Fibroblast of lung (primary cell): ENCODE data around the gene ADRB1.

Experiments used
- CTCF ChIP-seq, 2 donors: IDR thresholded peaks in 1 of 2; conservative IDR thresholded peaks in 1 of 2; 1 replicate in 1 of 2; 2 replicates in 1 of 2; pipeline ENCODE4 v1.5.1; 2011 to 2012; ENCODE audit warnings: low read length in 2 of 2, control low read depth in 1 of 2, inconsistent platforms in 1 of 2, low read depth in 1 of 2, mild to moderate bottlenecking in 1 of 2
- EZH2 ChIP-seq: IDR thresholded peaks from 2 replicates; pipeline ENCODE4 v1.5.1; 2012; ENCODE audit warnings: low read length, control low read depth, mild to moderate bottlenecking; ENCODE audit errors: missing control alignments

GRCh38 chr10:114031073-114031972 is 12.3 kb upstream of the ADRB1 start:
- TF ChIP-seq CTCF (conservative IDR thresholded peaks at IDR 0.05 in 1 of 2, IDR thresholded peaks at IDR 0.05 in 1 of 2; ENCODE audit: low read depth in 1 of 2, low read length in 2 of 2) (no peak), EZH2 (no peak)
